ENCODE results near the gene ALDH3A1.

ALDH3A1 gene

GRCh38 chr17:19759568-19760549 is 11.8 kb upstream of the ALDH3A1 start:
- no peak for DNase-seq

- no peak for DNase-seq
These were observed 9.6 kb upstream of the ALDH3A1 start for GRCh38 chr17:19757536-19758180.

GRCh38 chr17:19756546-19756945 is 8.4 kb upstream of the ALDH3A1 start:
- no peak for DNase-seq

- no peak for DNase-seq
These were observed 7.9 kb upstream of the ALDH3A1 start for GRCh38 chr17:19755821-19756510.

GRCh38 chr17:19755392-19755791 is 7.3 kb upstream of the ALDH3A1 start:
- no peak for DNase-seq

- peak; percentile 39 for DNase-seq
These were observed 5.8 kb upstream of the ALDH3A1 start for GRCh38 chr17:19753661-19754463.

- DNase-seq, result peak; percentile 38
These were observed 5.0 kb upstream of the ALDH3A1 start for GRCh38 chr17:19753051-19753509.

- no peak for DNase-seq
These were observed 4.3 kb upstream of the ALDH3A1 start for GRCh38 chr17:19752216-19753050.

- no peak for DNase-seq
These were observed 2.7 kb upstream of the ALDH3A1 start for GRCh38 chr17:19750835-19751234.

GRCh38 chr17:19750020-19750572 is 2.0 kb upstream of the ALDH3A1 start:
- no peak for DNase-seq

- no peak for DNase-seq
These were observed 702 bp upstream of the ALDH3A1 start for GRCh38 chr17:19748807-19749193.

- no peak for DNase-seq
These were observed 859 bp downstream of the ALDH3A1 start for GRCh38 chr17:19747159-19747719.

GRCh38 chr17:19746517-19746916 is 1.6 kb downstream of the ALDH3A1 start:
- DNase-seq, result no peak

- no peak for DNase-seq
These were observed 3.0 kb downstream of the ALDH3A1 start for GRCh38 chr17:19744922-19745757.

- no peak for DNase-seq
These were observed 3.6 kb downstream of the ALDH3A1 start for GRCh38 chr17:19744492-19744891.

GRCh38 chr17:19743101-19744100 is 4.7 kb downstream of the ALDH3A1 start:
- DNase-seq, result no peak

GRCh38 chr17:19742495-19742894 is 5.6 kb downstream of the ALDH3A1 start:
- no peak for DNase-seq

GRCh38 chr17:19741832-19742457 is 6.2 kb downstream of the ALDH3A1 start:
- no peak for DNase-seq
